Measurements from ENCODE around the gene GFM1.

The GFM1 gene

DNA sequence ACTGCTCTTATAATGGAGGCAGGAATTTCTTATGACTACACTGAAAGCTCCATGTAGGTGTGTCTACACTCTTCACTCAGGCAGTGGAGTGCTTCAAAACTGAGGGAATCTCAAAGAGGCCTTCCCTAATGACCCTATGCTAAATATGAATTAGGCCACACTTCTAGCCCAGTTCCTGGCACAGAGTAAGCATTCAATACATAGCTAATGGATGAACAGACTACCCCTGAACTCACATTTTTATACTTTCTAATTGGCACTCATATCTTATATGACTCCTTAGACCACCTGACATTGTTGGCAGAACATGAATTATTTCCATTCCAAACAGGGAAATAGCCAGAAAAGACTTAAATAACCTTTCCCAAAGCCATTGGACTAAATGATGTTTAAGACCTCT is 84.5 kb downstream of the GFM1 start:
- DNase-seq, result no peak

DNA sequence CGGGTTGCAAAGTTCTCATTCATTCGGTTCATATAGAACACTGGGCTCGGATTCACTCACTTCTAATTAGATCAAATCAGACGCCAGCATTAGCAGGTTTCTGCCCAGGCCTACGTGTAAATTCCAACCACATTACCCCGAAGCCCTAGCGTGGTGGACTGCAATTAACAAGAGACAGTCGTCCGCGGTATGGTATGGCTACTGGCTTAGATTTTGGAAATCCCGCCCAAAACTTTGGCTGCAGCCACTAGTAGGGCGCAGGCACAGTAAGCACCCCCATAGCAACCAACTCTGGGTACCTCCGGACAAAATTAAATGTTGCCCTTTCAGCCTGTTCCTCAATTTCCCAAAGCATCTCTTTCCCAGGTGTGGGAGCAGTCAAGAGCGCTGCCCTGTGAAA is 87.2 kb downstream of the GFM1 start:
- no peak for DNase-seq

DNA sequence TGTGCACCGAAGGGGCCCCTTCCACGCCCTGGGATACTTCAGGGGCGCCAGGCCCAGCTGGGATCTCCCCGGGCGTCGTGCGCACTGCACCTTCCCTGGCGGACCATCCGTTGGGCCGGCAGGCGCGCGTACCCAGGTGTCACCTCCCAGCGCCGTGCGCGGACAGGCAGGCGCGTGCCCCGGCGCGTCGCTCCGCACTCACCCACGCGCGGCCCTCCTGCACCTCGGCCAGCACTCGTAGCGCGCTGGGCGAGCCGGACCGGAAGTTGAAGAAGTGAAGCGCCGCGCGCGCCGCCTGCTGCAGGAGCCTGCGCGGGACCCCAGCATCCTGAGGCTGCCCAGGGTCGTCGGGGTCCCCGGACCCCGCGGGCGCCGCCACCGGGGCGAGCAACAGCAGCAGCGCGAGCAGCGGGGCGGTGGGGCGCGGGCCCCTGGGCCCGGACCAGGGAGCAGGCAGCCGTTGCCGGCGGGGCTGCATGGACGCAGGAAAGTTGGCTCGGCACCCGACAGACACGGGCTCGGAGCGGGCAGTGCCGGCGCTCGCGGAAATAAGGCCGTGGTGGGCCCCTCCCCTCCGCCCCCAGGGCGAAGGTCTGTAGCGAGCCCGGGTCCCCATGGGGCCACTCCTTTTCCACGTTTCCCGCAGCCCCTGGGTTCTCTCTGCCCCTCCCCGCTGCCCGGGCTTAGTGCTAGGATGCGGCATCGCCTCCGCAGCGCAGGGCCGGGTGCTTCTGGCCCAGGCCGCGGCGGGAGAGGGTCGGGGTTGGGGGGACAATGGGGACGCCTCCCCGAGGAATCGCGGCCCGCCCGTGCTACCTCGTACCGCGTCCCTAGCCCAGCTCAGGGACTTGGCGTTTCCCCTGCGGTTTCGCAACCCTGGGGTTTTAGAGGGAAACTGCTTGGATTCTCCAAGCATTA is 87.9 kb downstream of the GFM1 start, which contains the start of gene RARRES1:
RARRES1 (minus strand) TSS at position 520 of the 918 bp plus-strand sequence; CDS start at position 478, 42 bp downstream.
- no peak for DNase-seq

DNA sequence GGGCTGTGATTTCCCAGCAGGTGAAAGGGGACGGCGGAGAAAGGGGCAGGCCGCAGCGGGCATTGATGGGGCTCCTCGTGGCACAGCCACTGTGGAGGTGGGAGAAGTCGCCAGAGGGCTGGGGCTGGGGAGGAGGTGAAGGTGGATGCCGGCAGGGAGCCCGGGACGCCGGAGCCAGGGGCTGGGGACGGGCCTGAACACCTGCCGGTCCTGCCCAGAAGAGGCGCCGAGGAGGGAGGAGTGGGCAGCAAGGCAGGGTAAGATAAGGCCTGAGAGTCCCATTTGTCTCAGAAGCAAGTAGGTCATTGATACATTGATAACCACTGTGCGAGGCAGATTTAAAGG is 88.5 kb downstream of the GFM1 start:
- DNase-seq, result no peak

DNA sequence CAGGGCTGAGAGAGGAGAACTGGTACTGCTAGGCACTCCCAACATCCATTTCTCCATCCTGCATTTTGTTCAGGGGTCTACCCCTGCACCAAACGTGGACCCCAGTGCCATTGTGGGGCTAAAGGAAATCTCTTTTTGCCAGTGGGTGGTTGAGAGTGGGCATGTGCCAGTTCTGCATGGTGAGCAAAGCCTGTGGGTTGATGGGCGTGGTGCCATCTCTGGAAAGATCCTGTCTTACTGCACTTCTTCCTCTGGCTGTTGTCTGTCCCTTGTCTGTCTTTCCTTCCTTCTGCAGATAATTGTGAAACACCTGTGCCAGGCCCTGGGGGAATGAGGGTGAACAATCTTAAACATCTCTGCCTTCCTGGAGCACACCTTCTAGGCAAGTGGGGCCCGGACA is 89.3 kb downstream of the GFM1 start:
- DNase-seq, result no peak

DNA sequence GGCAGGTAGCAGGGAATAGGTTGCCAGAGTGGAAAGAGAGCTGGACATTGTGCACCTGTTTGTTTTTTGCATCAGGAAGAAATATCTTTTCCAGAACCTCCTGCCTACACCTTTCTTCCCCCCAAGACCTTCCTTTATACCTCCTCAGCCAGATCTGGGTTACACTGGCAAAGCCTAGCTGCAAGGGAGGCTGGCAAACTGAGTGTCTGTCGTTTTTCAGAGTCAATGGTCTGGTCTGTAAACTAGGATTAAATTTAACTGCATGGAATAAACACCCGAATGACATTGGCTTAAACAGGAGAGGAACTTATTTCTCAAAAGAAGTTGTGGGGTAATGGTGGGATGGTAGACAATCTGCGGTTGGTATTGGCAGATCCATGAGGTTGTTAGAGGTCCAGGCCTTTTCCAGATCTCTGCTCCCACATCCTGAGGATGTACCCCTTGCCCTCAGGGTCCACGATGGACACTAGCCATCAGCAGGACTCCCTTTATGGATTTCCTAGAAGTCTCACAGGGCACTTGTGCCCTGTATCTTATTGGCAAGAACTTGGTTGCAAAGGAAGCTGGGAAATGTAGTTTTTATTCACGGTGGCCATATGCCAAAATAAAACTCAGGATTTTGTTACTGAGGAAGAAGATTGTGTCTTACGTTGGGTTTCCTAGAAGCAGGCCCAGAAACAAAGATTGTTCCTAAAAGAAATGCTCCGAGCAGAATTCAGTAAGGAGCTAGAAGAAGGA is 91.1 kb downstream of the GFM1 start:
- no peak for DNase-seq

DNA sequence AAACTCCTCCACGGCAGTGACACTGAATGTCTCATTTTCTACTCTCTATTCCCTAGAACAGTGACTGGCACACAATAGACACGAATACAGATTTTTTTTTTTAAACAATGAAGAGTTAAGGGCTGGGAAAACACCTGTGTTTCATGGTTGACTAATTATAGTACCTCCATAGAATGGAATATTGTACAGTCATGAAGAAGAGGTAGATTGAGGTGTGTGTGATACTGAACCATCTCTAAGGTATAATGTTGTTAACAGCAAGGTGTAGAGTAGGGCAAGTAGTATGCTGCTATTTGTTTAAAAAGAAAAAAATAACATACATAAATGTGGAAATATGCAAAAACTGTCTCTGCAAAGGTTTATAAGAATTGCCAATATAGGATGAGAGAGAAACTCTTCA is 93.1 kb downstream of the GFM1 start:
- no peak for DNase-seq

DNA sequence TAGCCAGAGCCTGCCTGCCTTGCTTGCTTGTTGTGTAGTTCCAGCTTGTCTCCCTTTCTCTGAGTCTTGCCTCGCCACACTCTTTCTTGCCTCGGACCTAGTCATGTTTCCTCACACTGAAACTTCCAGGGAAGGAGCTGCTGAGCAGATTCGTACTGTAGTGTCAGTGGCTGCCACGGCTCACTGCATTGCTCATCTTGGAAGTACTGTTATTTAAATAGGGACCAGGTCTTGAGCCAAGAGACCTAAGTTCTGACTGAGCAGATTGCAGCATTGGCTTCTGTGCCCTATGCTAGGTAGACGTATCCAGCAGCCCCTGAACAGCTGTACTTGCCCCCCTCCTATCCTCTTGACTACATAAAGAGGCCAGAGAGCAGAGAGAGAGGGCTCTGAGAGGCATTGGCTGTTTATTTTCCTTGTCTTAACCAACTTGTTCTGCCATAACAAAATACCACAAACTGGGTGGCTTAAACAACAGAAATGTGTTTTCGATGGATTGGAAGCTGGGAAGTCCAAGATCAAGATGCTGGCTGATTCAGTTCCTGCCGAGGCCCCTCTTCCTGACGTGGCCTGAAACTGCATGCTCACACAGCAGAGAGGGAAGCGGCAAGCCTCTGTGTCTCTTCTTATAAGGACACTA is 93.8 kb downstream of the GFM1 start:
- DNase-seq, result no peak

DNA sequence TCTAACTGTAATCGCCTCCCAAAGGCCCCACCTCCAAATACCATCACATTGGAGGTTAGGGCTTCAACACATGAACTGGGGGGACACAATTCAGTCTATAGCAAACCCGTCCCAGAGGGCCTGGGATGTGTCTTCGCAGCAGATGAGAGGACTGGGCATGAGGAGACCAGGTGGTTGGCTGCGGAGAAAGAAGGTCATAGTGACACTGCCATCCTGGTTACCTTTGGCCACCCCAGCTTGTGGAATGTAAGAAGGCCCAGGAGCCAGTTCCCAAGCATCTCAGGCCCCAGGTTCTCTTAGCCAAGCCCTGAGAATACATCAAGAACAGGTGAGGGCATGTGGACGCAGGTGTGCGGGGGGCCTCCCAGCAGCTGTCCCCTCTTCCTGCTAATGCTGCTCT is 94.3 kb downstream of the GFM1 start:
- DNase-seq, result no peak

DNA sequence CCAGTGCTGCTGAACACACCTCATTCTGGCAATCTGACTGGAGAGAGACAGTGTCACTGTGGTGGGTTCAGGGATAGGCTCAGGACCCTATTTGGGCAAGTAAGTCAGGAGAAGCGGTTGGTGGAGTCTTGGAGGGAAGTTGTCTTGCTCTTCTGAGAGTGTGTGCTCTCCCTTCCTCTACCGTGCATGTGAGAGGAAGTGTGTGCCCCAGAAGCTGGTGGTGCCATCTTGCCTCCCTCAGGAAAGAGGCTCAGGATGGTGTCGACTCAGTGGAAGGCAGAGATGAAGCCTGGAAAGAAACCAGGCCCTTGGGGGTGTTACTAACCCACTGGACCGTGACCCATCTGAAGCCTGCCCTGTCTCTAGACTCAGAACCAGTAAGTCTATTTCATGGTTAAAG is 94.8 kb downstream of the GFM1 start:
- DNase-seq, result no peak

DNA sequence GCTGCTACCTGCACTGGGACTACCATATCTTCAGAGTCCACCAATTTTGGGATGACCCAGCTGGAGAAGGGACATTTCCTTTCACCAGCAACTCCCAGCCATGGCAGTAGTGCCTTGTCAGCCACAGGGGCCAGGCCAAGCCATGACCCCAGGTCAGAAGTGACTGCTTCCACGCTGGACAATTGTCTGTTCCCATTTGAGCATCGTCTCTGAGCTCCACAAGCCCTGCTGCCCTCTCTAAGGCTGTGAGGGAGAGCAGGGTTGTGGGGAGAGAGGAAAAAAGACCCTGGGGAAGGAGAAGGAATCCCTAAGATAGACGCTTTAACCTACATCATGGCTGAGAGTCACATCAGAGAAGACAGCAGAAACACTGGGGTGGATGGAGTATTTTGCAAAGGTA is 95.3 kb downstream of the GFM1 start:
- DNase-seq, result no peak

Data from GDM1 (cell line).